ENCODE results near the gene SMIM13.
A peak's percentile ranks its signal among the peaks of the same experiment; 100 is the strongest.

The SMIM13 gene

DNA sequence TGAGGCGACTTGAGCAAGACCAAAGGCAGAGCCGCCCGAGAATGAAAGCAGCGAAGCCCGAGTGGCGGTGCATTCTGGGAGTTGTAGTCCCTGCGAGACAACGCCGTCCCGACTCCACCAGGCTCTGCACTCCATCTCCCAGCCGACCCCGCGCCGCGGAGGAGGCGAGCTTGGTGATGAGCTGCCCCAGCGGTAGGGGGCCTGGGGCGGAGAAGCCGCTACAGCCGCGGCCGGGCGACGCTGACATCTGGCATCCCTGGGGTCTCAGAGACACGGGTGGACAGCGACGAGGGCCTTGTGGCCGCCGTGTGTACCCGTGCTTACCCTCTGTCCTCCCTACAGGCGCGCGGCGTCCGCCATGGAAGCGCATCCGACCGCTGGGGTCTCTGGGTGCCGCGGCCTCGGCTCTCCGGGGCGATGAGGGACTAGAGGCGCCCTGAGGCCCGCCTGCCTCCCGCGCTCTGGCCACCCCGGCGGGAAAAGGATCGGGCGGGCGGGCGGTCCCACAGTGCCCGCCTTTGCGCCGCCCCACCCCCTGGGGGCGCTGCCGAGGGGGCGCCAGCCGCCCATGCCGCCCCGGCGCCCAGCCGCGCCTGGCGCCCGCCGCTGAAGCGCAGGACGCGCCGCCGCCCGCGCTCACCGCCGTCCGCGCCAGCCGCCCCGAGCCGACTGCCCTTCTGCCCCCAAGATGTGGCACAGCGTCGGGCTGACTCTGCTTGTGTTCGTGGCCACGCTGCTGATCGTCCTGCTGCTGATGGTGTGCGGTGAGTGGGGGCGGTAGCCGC, at the start of gene SMIM13:
SMIM13 (plus strand) TSS at position 209 of the 785 bp plus-strand sequence; CDS start at position 689, 480 bp downstream.
- H3K4me1 ChIP-seq (ENCODE audit: low read depth, poor library complexity, severe bottlenecking) = peaks cover 32% of the 10 kb centered on the region
- no peaks in the 10 kb centered on the region for H3K36me3 ChIP-seq (ENCODE audit: insufficient read depth)
- peak within 1 kb of the TSS; percentile 95 for H3K4me2 ChIP-seq
- H2AFZ ChIP-seq (ENCODE audit: low read depth) = peak within 1 kb of the TSS; percentile 77
- no peaks in the 10 kb centered on the region for H3K27me3 ChIP-seq (ENCODE audit: insufficient read depth, low read depth)
- no peaks in the 10 kb centered on the region for H4K20me1 ChIP-seq (ENCODE audit: insufficient read depth)
- peak within 1 kb of the TSS; percentile 94 for H3K9ac ChIP-seq
- H3K27ac ChIP-seq = peak within 1 kb of the TSS; percentile 89
- H3K79me2 ChIP-seq (ENCODE audit: insufficient read depth, low read depth) = peaks cover 44% of the 10 kb centered on the region
- H3K4me3 ChIP-seq (IDR thresholded peaks at IDR 0.05; ENCODE audit: insufficient read depth, low read depth, low read length) = no peak within 1 kb of the TSS
- TF ChIP-seq, protein P1, sequence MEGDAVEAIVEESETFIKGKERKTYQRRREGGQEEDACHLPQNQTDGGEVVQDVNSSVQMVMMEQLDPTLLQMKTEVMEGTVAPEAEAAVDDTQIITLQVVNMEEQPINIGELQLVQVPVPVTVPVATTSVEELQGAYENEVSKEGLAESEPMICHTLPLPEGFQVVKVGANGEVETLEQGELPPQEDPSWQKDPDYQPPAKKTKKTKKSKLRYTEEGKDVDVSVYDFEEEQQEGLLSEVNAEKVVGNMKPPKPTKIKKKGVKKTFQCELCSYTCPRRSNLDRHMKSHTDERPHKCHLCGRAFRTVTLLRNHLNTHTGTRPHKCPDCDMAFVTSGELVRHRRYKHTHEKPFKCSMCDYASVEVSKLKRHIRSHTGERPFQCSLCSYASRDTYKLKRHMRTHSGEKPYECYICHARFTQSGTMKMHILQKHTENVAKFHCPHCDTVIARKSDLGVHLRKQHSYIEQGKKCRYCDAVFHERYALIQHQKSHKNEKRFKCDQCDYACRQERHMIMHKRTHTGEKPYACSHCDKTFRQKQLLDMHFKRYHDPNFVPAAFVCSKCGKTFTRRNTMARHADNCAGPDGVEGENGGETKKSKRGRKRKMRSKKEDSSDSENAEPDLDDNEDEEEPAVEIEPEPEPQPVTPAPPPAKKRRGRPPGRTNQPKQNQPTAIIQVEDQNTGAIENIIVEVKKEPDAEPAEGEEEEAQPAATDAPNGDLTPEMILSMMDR (conservative IDR thresholded peaks at IDR 0.05; ENCODE audit: low read depth, low read length) = no peak; the same call in none of the 2 replicates

DNA sequence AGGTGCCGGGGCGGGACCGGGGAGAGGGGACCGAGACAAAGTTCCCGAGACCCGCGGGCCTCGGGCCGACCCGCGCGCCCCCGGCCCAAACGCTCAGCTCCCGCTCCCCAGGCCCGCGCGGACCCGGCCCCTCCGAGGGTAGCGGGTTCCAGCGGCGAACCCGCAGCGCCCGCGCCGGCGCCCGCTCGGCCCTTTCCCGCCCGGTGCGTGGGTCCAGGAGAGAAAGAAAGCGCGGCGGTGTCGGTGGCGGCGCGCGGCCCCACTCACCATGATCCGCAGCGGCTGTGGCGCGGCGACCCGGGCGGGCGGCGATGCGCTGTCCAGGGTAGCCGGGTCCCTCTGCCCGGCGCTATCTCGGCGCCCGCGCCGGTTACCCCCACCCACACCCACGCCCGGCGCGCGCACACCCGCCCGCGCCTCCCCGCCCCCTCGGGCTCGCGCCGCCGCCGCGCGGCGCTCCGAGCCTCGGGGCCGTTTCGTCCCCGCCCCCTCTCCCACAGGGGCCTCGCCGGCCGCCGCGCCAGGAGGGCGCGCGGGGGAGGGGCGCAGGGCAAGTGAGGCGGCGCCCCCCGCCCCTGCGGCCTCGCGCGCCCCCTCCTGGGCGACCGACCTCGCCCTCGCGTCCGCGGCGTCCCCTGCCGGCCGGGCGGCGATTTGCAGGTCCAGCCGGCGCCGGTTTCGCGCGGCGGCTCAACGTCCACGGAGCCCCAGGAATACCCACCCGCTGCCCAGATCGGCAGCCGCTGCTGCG, 49.5 kb upstream of the SMIM13 start, which contains the start of gene ELOVL2:
ELOVL2 (minus strand) TSS at position 345 of the 751 bp plus-strand sequence; CDS start at position 270, 75 bp downstream.
- no peak within 1 kb of the TSS for H3K27ac ChIP-seq
- TF ChIP-seq, protein P1 (conservative IDR thresholded peaks at IDR 0.05; ENCODE audit: low read depth, low read length) = 0 out of 2 replicates have a peak, but pooled peaks have one; percentile 29
- H3K9ac ChIP-seq = no peak within 1 kb of the TSS
- no peak within 1 kb of the TSS for H3K4me3 ChIP-seq (IDR thresholded peaks at IDR 0.05; ENCODE audit: insufficient read depth, low read depth, low read length)
- H3K27me3 ChIP-seq (ENCODE audit: insufficient read depth, low read depth) = no peaks in the 10 kb centered on the region
- H3K4me1 ChIP-seq (ENCODE audit: low read depth, poor library complexity, severe bottlenecking) = no peaks in the 10 kb centered on the region
- H2AFZ ChIP-seq (ENCODE audit: low read depth) = no peak within 1 kb of the TSS; the same call in 1 of the 2 replicates
- no peak within 1 kb of the TSS for H3K4me2 ChIP-seq
- H3K79me2 ChIP-seq (ENCODE audit: insufficient read depth, low read depth) = no peaks in the 10 kb centered on the region
- H3K36me3 ChIP-seq (ENCODE audit: insufficient read depth) = no peaks in the 10 kb centered on the region
- no peaks in the 10 kb centered on the region for H4K20me1 ChIP-seq (ENCODE audit: insufficient read depth)

DNA sequence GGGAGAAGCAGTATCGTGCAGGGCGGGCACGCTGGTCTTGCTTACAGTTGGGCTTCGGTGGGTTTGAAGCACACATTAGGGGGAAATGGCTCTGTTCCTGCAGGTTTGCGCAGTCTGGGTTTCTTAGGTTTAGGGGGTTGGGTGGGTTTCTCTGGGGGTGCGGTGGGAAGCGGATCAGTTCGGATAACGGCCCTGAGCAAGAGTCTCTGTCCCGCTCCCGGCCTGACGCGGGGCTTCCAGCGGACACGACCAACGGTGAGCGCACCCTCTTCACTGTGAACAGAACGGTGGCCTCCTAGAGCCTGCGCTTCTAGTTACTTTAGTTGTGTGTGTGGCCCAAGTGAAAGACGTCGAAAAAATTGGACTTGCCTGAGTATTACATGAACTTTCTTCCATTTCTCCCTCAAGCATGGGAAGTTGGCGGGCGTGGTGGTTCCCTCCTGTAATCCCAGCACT, 48.9 kb upstream of the SMIM13 start:
- H3K4me2 ChIP-seq = no peak overlapping the region
- H3K27me3 ChIP-seq (ENCODE audit: insufficient read depth, low read depth) = no peaks in the 10 kb centered on the region
- H4K20me1 ChIP-seq (ENCODE audit: insufficient read depth) = no peaks in the 10 kb centered on the region
- no peak overlapping the region for H3K9ac ChIP-seq
- no peak overlapping the region; the same call in 1 of the 2 replicates for H2AFZ ChIP-seq (ENCODE audit: low read depth)
- no peak overlapping the region for H3K4me3 ChIP-seq (IDR thresholded peaks at IDR 0.05; ENCODE audit: insufficient read depth, low read depth, low read length)
- TF ChIP-seq, protein P1 (conservative IDR thresholded peaks at IDR 0.05; ENCODE audit: low read depth, low read length) = no peak
- H3K79me2 ChIP-seq (ENCODE audit: insufficient read depth, low read depth) = no peaks in the 10 kb centered on the region
- H3K36me3 ChIP-seq (ENCODE audit: insufficient read depth) = no peaks in the 10 kb centered on the region
- no peak overlapping the region for H3K27ac ChIP-seq
- no peaks in the 10 kb centered on the region for H3K4me1 ChIP-seq (ENCODE audit: low read depth, poor library complexity, severe bottlenecking)

DNA sequence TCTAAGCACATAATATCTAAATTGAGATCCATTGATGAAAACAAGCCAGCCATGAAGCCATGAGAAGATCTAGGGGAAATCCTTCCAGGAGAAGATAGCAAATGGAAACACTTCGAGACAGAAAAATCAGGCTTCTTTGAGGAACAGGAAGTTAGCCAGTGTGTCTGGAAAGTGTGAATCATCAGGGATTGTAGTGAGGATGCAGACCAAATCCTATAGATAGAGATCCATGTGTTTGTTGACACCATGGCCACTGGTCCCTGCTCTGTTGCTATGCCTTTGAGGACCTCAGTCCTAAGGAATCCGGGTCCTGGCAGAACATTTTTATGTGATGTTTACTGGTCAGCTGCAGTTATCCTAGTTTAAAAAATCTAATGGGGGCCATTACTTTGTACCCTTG, 42.9 kb upstream of the SMIM13 start:
- Histone ChIP-seq H3K27me3 (ENCODE audit: insufficient read depth, low read depth) (no peaks in the 10 kb centered on the region), H4K20me1 (ENCODE audit: insufficient read depth) (no peaks in the 10 kb centered on the region), H2AFZ (ENCODE audit: low read depth) (no peak overlapping the region), H3K79me2 (ENCODE audit: insufficient read depth, low read depth) (no peaks in the 10 kb centered on the region), H3K4me2 (no peak overlapping the region), H3K9ac (no peak overlapping the region), H3K4me1 (ENCODE audit: low read depth, poor library complexity, severe bottlenecking) (no peaks in the 10 kb centered on the region), H3K4me3 (IDR thresholded peaks at IDR 0.05; ENCODE audit: insufficient read depth, low read depth, low read length) (no peak overlapping the region), H3K36me3 (ENCODE audit: insufficient read depth) (no peaks in the 10 kb centered on the region), H3K27ac (no peak overlapping the region)
- TF ChIP-seq, protein P1 (conservative IDR thresholded peaks at IDR 0.05; ENCODE audit: low read depth, low read length) = no peak
